HEK293 (cell line): Measurements from ENCODE around the gene COL5A1.

Experiments
- CTCF ChIA-PET: fragments of 350-600 bp; formaldehyde crosslinking; extraction: SDS; loops from one replicate; lab custom pipeline; 2021; ENCODE audit warnings: antibody characterized with exemption; lab: Yijun Ruan, JAX
- POLR2A ChIA-PET: fragments of 300-600 bp; formaldehyde crosslinking; extraction: SDS; loops from one replicate; lab custom pipeline; 2020; ENCODE audit warnings: antibody characterized with exemption, inconsistent platforms; lab: Yijun Ruan, JAX
- H3K27ac ChIP-seq: fragments of 200-500 bp; sonication (Bioruptor generic); 2 replicates; pipeline ENCODE4 v1.5.1; 2014; ENCODE audit warnings: low read depth, low read length, control low read depth, inconsistent platforms; ENCODE audit errors: extremely low read depth
- H3K36me3 ChIP-seq, 2 experiments: fragments of 200-500 bp in 1 of 2; sonication (Bioruptor generic) in 1 of 2; 1 replicate in 1 of 2; 2 replicates in 1 of 2; pipeline ENCODE4 v1.5.1; 2014 to 2017; ENCODE audit warnings: inconsistent platforms in 2 of 2, low read length in 2 of 2; ENCODE audit not compliant: control insufficient read depth in 2 of 2, insufficient read depth in 1 of 2
- H3K4me1 ChIP-seq: fragments of 200-500 bp; sonication (Bioruptor generic); 2 replicates; pipeline ENCODE4 v1.5.1; 2014; ENCODE audit warnings: mild to moderate bottlenecking, low read length, inconsistent platforms; ENCODE audit not compliant: control insufficient read depth, insufficient read depth
- H3K4me3 ChIP-seq: 2 replicates; pipeline ENCODE4 v1.5.1; 2011; ENCODE audit warnings: low read depth, mild to moderate bottlenecking, control low read depth, low read length, moderate library complexity
- H3K9me3 ChIP-seq: fragments of 200-500 bp; sonication (Bioruptor generic); 2 replicates; pipeline ENCODE4 v1.5.1; 2014; ENCODE audit warnings: low read depth, low read length, inconsistent platforms; ENCODE audit not compliant: control insufficient read depth, insufficient read depth
- HOXC10 ChIP-seq: sonication (generic); formaldehyde crosslinking; IDR thresholded peaks from 2 replicates; pipeline ENCODE4 v1.8.1; 2023; ENCODE audit warnings: mild to moderate bottlenecking, missing genetic modification reagents
- IKZF3 ChIP-seq: fragments of 450-650 bp; IDR thresholded peaks from 2 replicates; pipeline ENCODE4 v1.5.0; 2018; ENCODE audit warnings: missing biosample characterization, mild to moderate bottlenecking, missing genetic modification characterization, moderate library complexity
- INSM2 ChIP-seq: fragments of 450-650 bp; formaldehyde crosslinking; IDR thresholded peaks from 2 replicates; pipeline ENCODE4 v1.5.1; 2016; ENCODE audit warnings: missing biosample characterization, missing genetic modification characterization
- PATZ1 ChIP-seq: fragments of 450-650 bp; formaldehyde crosslinking; IDR thresholded peaks from 2 replicates; pipeline ENCODE4 v1.5.1; 2016; ENCODE audit warnings: missing biosample characterization, missing genetic modification characterization
- RBAK ChIP-seq: fragments of 450-650 bp; formaldehyde crosslinking; IDR thresholded peaks from 2 replicates; pipeline ENCODE4 v1.5.1; 2016; ENCODE audit warnings: missing biosample characterization, missing genetic modification characterization
- SCRT1 ChIP-seq: fragments of 450-650 bp; formaldehyde crosslinking; IDR thresholded peaks from 2 replicates; pipeline ENCODE4 v1.5.1; 2016; ENCODE audit warnings: missing biosample characterization, missing genetic modification characterization, borderline replicate concordance
- ZBTB17 ChIP-seq: fragments of 450-650 bp; formaldehyde crosslinking; IDR thresholded peaks from 2 replicates; pipeline ENCODE4 v1.5.1; 2016; ENCODE audit warnings: missing biosample characterization, missing genetic modification characterization
- ZBTB48 ChIP-seq: fragments of 450-650 bp; formaldehyde crosslinking; IDR thresholded peaks from 2 replicates; pipeline ENCODE4 v1.5.1; 2016; ENCODE audit warnings: missing biosample characterization, missing genetic modification characterization
- ZBTB49 ChIP-seq: fragments of 450-650 bp; formaldehyde crosslinking; IDR thresholded peaks from 2 replicates; pipeline ENCODE4 v1.5.1; 2016; ENCODE audit warnings: missing biosample characterization, missing genetic modification characterization, low read depth
- ZFP3 ChIP-seq: fragments of 450-650 bp; formaldehyde crosslinking; IDR thresholded peaks from 2 replicates; pipeline ENCODE4 v1.5.1; 2016; ENCODE audit warnings: low read depth, missing biosample characterization, missing genetic modification characterization
- ZNF114 ChIP-seq: fragments of 450-650 bp; formaldehyde crosslinking; IDR thresholded peaks from 2 replicates; pipeline ENCODE4 v1.5.0; 2017; ENCODE audit warnings: missing biosample characterization, missing genetic modification characterization
- ZNF133 ChIP-seq: fragments of 450-650 bp; formaldehyde crosslinking; IDR thresholded peaks from 2 replicates; pipeline ENCODE4 v1.5.1; 2016; ENCODE audit warnings: missing biosample characterization, missing genetic modification characterization
- ZNF2 ChIP-seq: fragments of 450-650 bp; formaldehyde crosslinking; IDR thresholded peaks from 2 replicates; pipeline ENCODE4 v1.5.1; 2016; ENCODE audit warnings: missing biosample characterization, missing genetic modification characterization
- ZNF214 ChIP-seq: fragments of 450-650 bp; formaldehyde crosslinking; IDR thresholded peaks from 2 replicates; pipeline ENCODE4 v1.5.1; 2017; ENCODE audit warnings: missing biosample characterization, mild to moderate bottlenecking, missing genetic modification characterization, borderline replicate concordance
- ZNF221 ChIP-seq: fragments of 450-650 bp; formaldehyde crosslinking; IDR thresholded peaks from 2 replicates; pipeline ENCODE4 v1.5.1; 2017; ENCODE audit warnings: missing biosample characterization, missing genetic modification characterization, borderline replicate concordance
- ZNF24 ChIP-seq: fragments of 450-650 bp; formaldehyde crosslinking; IDR thresholded peaks from 2 replicates; pipeline ENCODE4 v1.5.1; 2016; ENCODE audit warnings: missing biosample characterization, missing genetic modification characterization
- ZNF248 ChIP-seq: fragments of 450-650 bp; formaldehyde crosslinking; IDR thresholded peaks from 2 replicates; pipeline ENCODE4 v1.5.1; 2017; ENCODE audit warnings: missing biosample characterization, missing genetic modification characterization
- ZNF341 ChIP-seq: fragments of 450-650 bp; formaldehyde crosslinking; IDR thresholded peaks from 2 replicates; pipeline ENCODE4; 2016; ENCODE audit warnings: low read depth, missing biosample characterization, missing genetic modification characterization
- ZNF354C ChIP-seq: fragments of 450-650 bp; formaldehyde crosslinking; IDR thresholded peaks from 2 replicates; pipeline ENCODE4 v1.5.1; 2016; ENCODE audit warnings: missing biosample characterization, missing genetic modification characterization, low read depth, borderline replicate concordance
- ZNF404 ChIP-seq: fragments of 450-650 bp; formaldehyde crosslinking; IDR thresholded peaks from 2 replicates; pipeline ENCODE4 v1.5.1; 2017; ENCODE audit warnings: missing biosample characterization, missing genetic modification characterization
- ZNF426 ChIP-seq: fragments of 450-650 bp; formaldehyde crosslinking; IDR thresholded peaks from 2 replicates; pipeline ENCODE4 v1.5.1; 2017; ENCODE audit warnings: missing biosample characterization, missing genetic modification characterization, mild to moderate bottlenecking, inconsistent platforms, moderate library complexity
- ZNF501 ChIP-seq: fragments of 450-650 bp; formaldehyde crosslinking; IDR thresholded peaks from 2 replicates; pipeline ENCODE4 v1.5.1; 2016; ENCODE audit warnings: missing biosample characterization, missing genetic modification characterization
- ZNF549 ChIP-seq: fragments of 450-650 bp; IDR thresholded peaks from 2 replicates; pipeline ENCODE4 v1.5.1; 2018; ENCODE audit warnings: missing biosample characterization, missing genetic modification characterization, mild to moderate bottlenecking, inconsistent platforms, moderate library complexity
- ZNF561 ChIP-seq: fragments of 450-650 bp; IDR thresholded peaks from 2 replicates; pipeline ENCODE4 v1.5.1; 2018; ENCODE audit warnings: missing biosample characterization, missing genetic modification characterization, borderline replicate concordance
- ZNF585B ChIP-seq: fragments of 450-650 bp; formaldehyde crosslinking; IDR thresholded peaks from 2 replicates; pipeline ENCODE4 v1.5.1; 2016; ENCODE audit warnings: missing biosample characterization, missing genetic modification characterization
- ZNF610 ChIP-seq: fragments of 450-650 bp; formaldehyde crosslinking; IDR thresholded peaks from 2 replicates; pipeline ENCODE4 v1.5.1; 2016; ENCODE audit warnings: missing biosample characterization, missing genetic modification characterization, borderline replicate concordance
- ZNF623 ChIP-seq: fragments of 450-650 bp; formaldehyde crosslinking; IDR thresholded peaks from 2 replicates; pipeline ENCODE4 v1.5.1; 2016; ENCODE audit warnings: missing biosample characterization, missing genetic modification characterization
- ZNF670 ChIP-seq: fragments of 450-650 bp; formaldehyde crosslinking; IDR thresholded peaks from 2 replicates; pipeline ENCODE4 v1.5.1; 2016; ENCODE audit warnings: missing biosample characterization, missing genetic modification characterization, low read depth
- ZNF701 ChIP-seq: fragments of 450-650 bp; formaldehyde crosslinking; IDR thresholded peaks from 2 replicates; pipeline ENCODE4 v1.5.1; 2016; ENCODE audit warnings: missing biosample characterization, missing genetic modification characterization
- ZNF843 ChIP-seq: fragments of 450-650 bp; formaldehyde crosslinking; IDR thresholded peaks from 2 replicates; pipeline ENCODE4 v1.5.1; 2016; ENCODE audit warnings: missing biosample characterization, missing genetic modification characterization
- TF ChIP-seq, protein P1 (sequence below): fragments of 450-650 bp; formaldehyde crosslinking; IDR thresholded peaks from 2 replicates; pipeline ENCODE4 v1.5.1; 2016; ENCODE audit warnings: missing biosample characterization, missing genetic modification characterization

Gene COL5A1

DNA sequence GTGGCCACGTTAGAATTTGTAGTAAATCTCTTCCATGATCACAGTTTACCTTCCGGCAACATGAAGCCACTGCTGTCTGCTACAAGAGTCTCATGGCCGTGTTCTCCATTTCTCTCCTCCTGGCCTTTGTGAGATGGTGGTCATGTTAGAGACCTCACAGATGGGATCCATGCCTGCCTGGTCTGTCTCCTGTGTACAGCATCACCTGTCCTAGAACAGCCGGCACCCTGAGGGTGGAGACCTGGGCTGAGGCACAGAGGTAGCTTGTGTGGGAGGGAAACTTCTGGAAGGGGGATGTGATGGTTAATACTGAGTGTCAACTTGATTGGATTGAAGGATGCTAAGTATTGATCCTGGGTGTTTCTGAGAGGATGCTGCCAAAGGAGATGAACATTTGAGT is 235.9 kb downstream of the COL5A1 start:
- TF ChIP-seq ZNF623 (tag by site-specific recombination) (no peak), ZNF2 (tag by site-specific recombination) (no peak), ZNF221 (tag by site-specific recombination) (no peak), ZNF133 (no peak), ZBTB48 (no peak), ZNF843 (no peak), ZNF114 (no peak), ZBTB17 (tag by site-specific recombination) (no peak), ZNF670 (no peak), HOXC10 (CRISPR knock-in tag) (no peak), ZNF341 (no peak), ZNF549 (tag by site-specific recombination) (no peak), ZNF404 (tag by site-specific recombination) (no peak), IKZF3 (tag by site-specific recombination) (no peak), INSM2 (tag by site-specific recombination) (no peak), PATZ1 (no peak)
- POLR2A ChIA-PET, result no interaction called here
- Histone ChIP-seq H3K36me3 (no peaks in the 10 kb centered on the region), H3K4me1 (no peaks in the 10 kb centered on the region), H3K4me3 (no peak overlapping the region), H3K9me3 (no peaks in the 10 kb centered on the region), H3K27ac (no peak overlapping the region)
- CTCF ChIA-PET, result no interaction called here

DNA sequence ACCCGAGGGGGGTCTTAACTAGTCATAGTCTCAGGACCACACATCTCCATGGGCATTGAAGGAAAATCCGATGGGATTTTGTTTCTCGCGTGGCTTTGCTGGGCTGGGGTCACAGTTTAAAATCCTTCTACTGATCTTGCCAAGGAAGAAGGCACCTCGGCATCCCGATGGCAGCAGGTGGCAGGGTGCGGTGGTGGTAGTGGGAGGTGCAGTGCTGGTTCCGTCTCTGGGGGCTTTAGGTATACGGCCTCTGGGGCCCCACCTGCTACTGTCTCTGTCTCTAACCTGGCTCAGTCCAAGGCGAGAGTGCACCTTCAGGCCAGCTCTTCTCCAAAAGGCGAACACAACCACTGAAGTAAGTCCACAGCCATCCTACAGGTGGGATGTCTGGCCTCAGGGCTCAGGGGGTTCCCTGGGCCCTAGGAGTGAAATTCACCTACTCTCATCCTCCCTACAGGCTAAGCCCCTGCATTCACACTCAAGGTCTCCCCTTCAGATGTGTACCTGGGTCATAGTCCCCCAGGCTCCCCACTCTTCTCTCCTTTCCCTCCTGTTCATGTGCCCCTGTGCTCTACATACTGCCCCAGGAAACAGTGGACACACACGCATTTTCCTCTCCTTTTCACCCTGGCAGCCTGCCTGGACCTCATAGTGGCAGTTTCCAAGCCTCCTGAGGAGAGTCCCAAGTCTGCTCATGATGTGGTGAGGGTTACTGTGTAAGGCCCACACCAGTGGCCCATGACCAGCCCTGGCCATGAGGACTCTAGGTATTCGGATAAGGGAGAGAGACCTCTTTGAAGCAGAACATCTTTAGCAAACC is 238.3 kb downstream of the COL5A1 start:
- Histone ChIP-seq H3K9me3 (no peaks in the 10 kb centered on the region), H3K27ac (no peak overlapping the region), H3K36me3 (no peaks in the 10 kb centered on the region), H3K4me1 (no peaks in the 10 kb centered on the region), H3K4me3 (no peak overlapping the region)
- POLR2A ChIA-PET, result no interaction called here
- CTCF ChIA-PET, result no interaction called here
- TF ChIP-seq ZNF221 (tag by site-specific recombination), result no peak
- TF ChIP-seq ZNF24, result no peak
- no peak for TF ChIP-seq ZBTB48
- TF ChIP-seq ZNF426 (tag by site-specific recombination), result no peak
- no peak for TF ChIP-seq ZNF248 (tag by site-specific recombination)
- no peak for TF ChIP-seq ZNF214
- TF ChIP-seq ZNF585B (tag by site-specific recombination), result no peak
- no peak for TF ChIP-seq ZBTB49 (tag by site-specific recombination)
- TF ChIP-seq, protein P1, sequence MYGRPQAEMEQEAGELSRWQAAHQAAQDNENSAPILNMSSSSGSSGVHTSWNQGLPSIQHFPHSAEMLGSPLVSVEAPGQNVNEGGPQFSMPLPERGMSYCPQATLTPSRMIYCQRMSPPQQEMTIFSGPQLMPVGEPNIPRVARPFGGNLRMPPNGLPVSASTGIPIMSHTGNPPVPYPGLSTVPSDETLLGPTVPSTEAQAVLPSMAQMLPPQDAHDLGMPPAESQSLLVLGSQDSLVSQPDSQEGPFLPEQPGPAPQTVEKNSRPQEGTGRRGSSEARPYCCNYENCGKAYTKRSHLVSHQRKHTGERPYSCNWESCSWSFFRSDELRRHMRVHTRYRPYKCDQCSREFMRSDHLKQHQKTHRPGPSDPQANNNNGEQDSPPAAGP (tag by site-specific recombination), result no peak
- TF ChIP-seq ZNF561 (tag by site-specific recombination), result no peak
- no peak for TF ChIP-seq ZNF701 (tag by site-specific recombination)
- TF ChIP-seq ZNF610 (tag by site-specific recombination), result no peak
- no peak for TF ChIP-seq ZFP3 (tag by site-specific recombination)
- no peak for TF ChIP-seq RBAK (tag by site-specific recombination)
- no peak for TF ChIP-seq SCRT1
- no peak for TF ChIP-seq ZNF354C (tag by site-specific recombination)
- no peak for TF ChIP-seq ZNF501 (tag by site-specific recombination)
